NCI-H2029 (cell line): ENCODE data around the gene HDAC7.

Source experiments
- DNase-seq: peaks from one replicate; lab custom pipeline; 2025; lab: John Stamatoyannopoulos, UW

Gene HDAC7

DNA sequence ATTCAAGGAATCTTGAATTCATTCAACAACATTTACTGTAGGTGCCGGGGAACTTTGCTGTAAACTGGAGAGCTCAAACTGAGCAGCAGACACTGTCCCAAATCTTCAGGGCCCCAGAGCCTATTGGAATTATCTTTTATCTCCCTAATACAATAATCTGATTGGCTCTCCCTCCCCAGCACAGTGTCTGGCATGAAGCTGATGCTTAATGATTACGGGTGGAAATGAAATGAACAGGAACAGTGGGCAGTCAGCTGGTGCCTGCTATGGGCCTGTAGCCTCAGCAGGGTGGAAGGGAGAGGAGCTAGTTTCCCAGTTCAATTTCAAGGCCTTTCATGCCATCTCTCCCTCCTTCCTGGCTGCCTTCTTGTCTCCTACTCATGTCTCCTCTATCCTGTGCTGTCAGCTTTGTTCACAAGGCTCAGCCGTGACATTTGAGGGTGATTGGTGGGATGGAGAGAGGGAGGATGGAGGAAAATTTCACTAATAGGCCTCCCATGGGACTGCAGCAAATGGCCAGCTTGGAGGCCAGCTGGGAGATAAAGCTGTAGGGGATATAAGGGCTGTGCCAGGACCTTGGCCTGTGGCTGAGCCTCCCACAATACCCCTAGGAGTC, 56.7 kb downstream of the HDAC7 start:
- DNase-seq, result no peak

DNA sequence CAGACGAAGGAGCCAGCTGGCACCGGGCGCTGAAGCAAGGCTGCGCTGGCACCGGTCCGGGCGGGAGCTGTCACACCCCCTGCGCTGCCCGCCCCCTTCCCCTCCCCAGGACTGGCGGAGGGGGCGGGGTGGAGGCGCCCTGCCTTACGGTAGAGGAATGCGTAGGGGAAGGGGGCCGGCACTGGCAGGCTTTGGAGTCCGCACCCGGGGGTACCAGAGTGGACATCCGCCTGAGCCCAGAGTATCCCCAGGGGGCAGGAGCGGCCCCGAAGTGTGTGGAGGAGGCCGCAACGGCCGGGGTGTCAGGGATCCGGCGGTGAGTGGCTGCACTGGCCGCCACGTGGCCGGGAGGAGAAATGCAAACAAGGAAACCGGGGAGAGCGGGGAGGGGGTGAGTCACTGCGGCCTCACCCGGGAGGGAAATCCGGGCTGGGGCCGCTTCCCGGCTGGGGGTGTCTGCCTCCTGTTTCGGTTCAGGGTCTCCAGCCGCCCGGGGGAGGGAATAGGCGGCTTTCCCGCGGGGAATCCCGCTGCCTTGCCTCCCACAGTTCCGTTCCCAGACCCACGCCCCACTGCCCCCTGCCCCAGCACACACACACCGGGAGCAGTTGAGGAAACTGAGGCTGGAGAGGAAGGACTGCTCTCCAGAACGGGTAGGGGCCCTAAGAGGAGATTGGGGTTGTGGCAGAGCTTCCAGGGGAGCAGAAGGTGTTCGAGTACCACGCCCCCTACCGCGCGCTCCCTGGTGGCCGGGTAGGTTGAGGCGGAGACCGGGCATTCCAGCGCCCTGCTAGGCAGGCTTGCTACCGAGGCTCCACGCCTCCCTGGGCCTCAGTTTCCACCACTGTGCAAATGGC, 60.6 kb downstream of the HDAC7 start, which contains the start of gene RAPGEF3:
TSS of gene RAPGEF3 (minus strand) at position 47 of the 857 bp plus-strand sequence. CDS start 324 bp downstream, outside the sequence.
- DNase-seq, result peak; percentile 52

DNA sequence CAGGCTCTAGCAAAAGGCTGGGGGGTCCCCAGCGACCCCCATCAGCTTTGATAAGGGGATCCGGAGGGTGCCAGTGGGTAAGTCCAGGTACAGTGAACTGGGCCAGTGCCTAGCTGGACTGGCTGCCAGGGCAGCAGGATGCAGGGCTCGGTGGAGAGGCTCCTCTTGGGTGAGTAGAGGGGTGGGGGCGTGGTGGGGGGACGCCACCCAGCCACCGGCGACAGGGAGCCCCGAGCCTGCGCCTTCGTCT, 61.2 kb downstream of the HDAC7 start:
- no peak for DNase-seq

DNA sequence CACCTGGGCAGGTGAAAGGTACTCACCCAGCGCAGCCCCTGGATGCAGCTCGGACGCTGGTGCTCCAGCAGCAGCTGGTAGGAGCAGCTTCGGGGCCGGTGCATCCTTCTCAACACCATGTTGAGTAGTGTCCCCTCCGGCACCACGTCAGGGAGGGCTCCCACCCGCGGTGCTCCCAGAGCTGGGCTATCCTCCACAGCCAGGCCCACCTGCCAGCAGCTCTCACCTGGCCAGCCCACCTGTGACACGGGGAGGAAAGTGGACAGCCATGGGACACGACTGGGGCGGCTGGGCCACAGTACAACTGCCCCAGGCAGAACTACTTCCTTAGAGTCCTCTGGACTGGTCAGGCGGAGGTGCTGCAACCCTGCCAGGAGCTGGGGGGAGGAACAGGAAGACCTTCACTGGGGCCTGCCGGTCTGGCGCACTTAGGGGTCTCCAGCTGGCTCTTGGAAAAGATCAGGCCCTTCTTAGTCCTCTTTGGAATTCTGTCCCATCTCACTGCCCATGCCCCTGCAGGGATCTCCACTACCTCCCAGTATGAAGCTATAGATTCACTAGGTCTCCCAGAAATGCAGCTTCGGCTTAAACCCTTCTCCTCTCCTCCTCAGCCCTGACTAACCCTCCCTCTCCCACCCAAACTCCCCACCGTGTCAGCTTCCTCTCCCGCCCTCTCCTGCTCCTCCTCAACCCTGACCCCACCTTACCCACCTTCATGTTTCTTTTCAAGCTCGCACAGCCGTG, 61.7 kb downstream of the HDAC7 start:
- DNase-seq, result no peak

DNA sequence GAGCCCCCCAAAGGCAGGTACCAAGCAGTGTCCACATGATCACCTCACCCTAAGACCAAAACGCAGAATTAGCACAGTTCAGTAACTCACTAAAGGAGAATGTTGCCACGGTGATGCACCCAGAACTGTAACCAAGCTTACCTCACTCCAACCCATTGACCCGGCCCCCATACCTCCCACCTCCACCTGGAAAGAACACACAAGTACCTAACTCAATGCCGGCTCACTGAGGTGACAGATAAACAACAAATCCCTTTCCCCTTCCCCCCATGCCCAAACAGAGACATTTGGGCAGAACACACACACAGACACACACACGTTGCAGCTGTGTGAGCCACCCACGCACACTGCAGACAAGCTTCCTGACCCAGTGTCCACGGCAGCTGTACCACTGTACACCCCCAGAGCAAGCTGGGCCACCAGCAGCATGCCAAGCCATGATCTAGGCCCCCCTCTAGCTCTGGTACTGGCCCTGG, 62.3 kb downstream of the HDAC7 start:
- no peak for DNase-seq

DNA sequence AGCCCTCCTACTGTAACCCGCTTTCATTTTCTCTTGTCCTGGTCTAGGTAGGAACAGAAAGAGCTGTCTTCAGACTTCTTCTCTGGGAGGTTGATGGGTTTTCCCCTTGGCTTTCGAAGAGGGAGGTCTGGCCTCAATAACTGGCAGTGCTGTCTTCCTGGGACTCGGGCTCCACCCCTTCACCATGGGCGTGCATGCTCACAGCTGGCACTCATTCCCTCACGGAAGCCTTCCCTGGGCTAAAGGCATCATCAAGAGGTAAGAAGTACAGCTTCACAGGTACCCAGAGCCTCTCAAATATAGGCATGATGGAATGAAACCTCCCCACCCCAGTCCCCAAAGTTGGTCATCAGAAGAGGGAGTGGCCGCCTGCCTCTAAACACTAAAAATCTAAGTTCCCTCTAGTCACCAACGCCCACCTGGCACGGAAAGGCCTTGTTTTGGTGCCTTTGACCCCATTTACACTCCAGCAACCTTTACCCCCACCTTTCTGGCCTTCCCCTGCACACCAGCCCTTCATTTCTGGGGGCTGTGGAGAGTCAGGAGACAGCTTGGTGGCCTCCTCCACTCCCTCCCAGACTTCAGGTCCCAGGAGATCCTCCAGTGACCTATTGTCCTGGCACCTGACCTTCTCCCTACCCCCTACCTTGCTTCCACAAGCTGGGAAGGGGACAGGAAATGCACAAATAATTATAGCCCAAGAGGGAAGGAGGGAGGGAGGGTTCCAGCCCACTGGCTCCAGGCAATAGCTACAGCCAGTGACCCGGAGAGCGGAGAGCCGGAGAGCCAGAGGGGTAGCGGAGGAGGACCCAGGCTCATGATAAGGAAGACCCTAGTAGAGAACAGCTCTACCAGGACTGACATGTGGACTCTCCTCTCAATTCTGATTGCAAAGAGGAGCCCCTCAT, 63.8 kb downstream of the HDAC7 start:
- DNase-seq, result no peak

DNA sequence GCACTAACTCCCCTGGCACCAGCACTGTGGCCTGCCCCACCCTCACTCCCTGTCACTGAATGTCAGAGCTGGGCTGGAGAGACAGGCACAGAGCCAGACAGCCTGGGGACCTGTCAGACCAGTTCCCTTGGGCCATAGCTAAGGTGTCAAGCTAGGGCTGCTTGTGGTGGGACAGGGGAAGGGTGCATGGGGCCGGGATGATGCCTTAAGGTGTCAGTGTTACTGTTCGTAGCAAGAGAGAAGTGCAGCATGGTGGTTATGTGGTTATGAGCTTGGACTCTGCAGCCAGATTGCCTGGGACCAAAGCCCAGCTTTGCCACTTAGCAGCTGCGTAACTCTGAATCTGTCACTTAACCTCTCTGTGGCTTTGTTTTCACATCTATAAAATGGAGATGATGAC, 64.8 kb downstream of the HDAC7 start:
- DNase-seq, result peak; percentile 84

DNA sequence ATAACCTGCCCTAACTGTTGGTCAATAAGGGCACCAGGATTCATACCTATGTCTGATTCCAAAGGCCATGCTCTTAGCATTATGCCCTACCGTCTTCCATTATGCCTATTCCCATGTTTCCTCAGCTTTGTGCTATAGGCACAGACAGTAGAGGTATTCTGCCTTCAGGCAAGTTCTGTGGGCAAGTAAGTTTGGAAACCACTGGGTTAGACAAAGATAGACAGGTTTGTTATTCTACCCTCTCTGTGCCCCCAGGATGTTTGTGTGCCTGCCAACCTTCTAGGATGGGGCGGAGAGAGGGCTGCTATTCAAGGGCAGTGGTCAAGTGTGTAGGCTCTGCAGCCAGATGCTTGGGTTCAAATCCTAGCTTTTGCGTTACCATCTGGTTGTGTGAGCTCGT, 65.6 kb downstream of the HDAC7 start:
- DNase-seq, result no peak

DNA sequence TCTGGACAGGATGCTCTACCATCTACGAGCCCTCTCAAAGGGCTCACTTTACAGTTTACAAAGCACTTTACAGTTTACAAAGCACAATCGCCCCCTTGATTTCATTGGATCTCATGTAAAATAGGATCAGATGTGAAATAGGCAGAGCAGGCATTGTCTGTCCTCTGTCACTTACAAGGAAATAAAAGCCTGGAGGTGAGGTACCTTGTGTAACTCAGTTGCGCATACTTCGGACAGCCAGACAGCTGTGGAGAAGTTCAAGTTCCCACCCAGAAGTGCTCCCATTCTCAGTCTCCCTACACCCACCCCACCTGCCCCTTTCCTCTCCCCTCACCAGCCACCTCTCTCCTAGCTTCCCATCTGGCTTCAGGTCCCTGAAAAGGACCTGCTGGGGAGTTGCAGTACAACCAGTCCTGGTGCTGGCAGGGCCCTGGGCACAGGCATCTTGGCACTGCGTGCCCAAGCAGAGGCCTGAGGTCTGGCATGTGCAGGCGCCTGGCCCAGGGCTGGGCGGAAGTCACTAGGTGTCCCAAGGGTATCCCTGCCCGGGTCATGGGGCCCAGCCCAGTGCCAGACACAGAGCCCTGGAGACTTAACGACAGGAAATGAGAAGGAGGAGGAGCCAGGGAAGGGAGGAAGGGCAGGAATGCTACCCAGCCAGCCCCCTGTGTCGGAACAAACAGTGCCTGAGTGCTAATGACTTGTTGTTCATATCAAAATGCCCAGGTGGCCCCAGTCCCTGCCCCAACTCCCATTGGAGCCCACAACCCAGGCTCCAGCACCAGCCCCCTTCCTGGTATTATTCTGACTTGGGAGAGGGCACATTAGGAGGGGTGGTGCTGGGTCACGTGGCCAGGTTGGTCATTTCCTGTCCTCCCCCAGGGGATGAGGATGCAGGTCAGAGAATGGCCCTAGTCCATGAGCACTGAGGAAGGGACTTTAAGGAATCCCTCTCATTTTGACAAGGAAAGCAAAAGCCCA, 66.4 kb downstream of the HDAC7 start:
- DNase-seq, result peak; percentile 46

DNA sequence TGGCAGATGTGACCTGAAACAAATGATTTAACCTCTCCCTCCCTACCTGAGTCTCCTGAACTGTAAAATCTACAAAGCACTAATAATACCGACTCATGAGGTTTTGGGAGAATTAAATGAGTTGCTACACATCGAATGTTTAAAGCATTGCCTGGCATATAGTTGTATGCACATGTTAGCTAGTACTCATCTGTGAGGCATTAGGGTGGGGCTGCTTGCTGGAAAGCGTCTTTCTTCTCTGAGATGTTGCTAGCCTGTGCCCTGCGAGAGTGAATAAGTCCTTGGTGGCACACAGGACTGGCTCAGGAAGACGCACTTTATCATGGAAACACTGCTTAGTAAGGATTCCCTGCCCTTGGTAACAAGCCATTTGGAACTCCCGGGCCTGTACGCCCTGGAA, 67.2 kb downstream of the HDAC7 start:
- DNase-seq, result no peak

DNA sequence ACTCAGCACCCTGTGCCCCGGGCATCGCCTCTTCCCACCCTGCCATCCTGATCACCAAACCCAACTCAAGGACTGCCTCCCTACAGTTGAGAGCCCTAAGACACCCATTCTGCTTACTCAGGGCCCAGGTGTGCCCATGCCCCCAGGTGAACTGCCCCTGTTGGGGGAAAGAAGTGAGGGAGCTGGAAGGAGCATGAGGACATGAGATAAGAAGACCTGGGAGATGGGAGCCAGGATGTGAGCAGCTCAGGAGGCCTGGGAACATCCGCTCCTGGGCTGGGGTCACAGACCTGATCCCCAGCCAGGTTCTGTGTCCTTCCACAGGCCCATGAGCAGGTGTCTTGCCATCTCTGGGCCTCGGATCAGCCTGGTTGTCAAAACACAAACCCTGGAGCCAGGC, 67.6 kb downstream of the HDAC7 start:
- no peak for DNase-seq

DNA sequence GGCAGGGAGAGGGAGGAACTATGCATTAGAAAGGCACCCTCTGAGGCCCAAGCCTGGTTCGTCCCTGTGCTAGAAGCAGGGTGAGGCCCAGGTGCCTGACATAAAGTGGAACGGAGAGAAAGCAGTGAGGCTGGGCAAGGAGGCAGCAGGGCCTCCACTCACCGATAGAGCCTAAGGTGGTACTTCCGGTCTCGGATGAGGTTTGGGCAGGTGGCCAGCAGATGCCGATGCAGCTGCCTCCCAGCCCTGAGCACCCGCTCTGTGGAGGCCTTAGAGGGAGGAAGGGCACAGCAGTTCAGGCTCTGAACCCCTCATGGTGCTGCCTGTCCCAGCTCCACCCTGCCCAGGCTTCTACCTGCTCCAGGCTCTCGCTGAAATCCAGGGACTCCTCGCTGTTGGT, 68.1 kb downstream of the HDAC7 start:
- DNase-seq, result no peak

DNA sequence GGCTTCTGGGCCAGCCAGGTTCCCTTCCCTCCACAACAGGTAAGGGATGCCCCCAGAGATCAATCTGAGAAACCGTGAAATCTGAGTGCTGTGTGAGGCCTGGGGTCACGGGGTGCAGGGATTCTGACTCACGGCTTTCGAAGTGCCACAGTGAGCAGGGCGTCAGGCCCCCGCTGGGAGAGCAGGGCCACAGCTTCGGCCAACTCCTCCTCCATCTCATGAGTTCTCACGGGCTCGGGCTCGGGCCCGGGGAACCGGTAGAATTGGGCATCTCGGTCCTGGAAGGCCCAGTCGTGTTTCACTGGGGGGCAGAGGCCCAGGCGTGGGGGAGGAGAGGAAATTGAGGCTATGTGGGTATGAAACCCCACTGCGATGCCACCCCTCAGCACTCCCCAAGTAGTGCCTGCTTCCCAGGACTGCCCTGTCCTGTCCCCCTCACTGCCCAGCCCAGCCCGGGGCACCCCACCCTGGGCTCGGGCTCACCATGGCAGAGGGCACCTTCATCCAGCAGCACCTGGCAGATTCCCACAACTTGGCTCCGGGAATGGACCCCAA, 68.7 kb downstream of the HDAC7 start:
- DNase-seq, result no peak

DNA sequence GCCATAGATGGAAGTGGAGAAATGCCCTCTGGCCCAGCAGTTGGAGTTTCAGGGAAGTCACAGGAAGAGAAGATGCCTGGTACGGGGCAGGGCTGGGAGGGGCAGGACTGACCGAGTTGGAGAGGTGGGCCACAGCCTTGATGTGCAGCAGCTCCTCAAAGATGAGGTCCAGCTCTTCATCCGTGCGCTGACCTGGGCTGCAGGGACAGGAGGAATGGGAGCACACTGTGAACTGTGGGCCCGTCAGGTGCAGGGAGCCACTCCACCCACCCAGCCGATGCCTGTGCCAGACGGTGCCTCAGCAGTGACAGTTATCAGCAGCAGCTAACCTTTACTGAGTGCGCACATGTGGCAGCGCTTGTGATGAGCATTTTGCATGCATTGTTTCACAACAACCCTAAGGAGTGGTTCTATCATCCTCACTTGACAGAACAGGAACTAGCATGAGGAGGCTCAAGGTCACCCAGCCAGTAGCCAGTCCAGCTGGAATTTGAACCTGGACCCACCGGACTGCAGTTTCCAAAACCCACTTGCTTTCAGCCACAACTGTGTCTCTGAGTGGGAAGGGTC, 69.4 kb downstream of the HDAC7 start:
- no peak for DNase-seq

DNA sequence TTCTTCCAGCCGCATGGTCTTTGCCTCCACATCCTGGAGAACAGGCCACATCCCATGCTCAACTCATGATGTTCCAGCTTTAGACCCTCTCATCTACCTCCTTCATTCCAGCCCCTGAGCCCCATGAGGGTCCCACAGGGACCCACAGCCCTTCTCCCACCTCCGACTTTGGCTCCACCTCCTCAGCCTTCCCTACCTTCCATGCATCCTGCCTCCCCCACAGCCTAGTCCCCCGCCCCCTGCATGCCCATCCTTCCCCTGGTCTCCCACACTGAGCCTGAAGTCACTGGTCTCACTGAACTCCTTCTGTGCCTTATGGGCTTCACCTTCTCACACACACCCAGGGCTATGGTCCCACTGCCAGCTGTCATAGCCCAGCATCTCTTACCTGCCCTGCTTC, 70.8 kb downstream of the HDAC7 start:
- DNase-seq, result no peak

DNA sequence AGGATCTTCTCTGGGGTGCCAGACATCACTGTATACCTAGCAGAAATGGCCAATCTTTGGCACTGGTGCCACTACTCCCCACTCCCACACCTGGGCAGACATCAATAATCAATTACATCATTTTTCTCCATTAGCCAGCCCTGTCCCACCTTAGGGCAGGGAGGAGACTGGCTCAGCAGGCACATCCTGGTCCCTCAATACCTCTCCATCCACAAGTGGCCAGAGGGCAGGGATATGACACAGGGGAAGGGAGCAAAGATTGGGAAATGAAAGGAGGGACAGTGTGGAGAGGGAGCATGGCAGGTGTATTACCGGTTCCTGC, 71.2 kb downstream of the HDAC7 start:
- DNase-seq, result no peak

DNA sequence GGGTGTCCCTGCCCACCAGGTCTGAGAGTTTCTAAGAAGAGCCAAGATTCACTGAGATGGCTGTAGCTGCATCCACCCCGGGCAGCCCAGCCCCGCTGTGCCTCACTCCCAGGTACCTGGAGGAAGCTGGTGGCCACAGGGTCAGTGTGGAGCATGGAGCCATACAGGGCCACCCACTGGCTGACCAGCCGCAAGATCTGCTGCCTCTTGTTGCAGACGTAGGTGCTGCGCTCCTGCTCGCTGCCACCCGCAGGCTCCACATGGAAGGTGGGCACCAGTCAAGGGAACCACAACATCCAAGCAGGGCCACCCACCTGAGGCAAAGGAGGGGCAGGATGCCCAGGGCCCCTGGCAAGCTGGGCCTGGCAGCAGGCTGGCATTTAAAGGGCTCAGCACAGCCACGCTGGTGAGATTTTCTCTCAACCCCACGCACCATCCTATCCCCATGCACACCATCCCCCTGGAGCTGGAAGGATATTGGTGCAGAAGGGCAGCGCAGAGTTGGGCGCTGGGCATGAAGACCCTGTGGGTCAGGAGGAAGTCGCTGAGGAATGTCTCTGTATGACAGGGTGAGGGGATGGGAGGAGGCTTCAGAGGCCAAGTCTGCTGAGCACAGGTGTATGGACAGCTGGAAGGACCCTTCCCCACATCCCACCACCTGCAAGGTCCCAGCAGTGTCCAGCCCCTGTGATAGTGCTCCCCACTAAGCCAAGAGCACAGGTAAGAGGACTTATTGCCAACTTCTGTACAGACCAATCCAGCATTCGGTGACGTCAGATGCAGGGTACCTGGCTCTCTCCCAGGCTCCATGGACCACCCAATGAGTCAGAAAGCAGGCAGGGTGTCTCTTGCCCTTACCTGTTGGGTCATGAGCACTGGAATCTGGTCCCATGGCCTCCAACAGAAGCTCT, 71.9 kb downstream of the HDAC7 start:
- DNase-seq, result no peak

DNA sequence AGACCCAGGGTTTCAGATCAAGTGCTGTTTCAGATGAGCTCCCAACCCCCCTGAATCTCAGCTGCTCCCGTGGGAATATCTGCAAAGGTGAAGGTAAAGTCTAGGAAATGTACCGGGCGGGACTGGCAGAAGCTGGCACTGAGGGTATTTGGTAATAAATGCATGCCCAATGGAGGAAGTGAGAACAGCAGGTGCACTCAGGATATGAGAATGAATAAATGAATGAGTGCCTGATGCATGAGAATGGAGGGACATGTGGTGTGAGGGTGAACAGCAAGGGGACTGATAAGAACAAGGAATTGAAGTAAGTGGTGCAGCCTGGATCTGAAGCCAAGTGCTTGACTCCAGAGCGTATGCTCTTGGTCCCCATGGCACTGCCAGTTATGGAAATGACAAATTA, 72.6 kb downstream of the HDAC7 start:
- no peak for DNase-seq

DNA sequence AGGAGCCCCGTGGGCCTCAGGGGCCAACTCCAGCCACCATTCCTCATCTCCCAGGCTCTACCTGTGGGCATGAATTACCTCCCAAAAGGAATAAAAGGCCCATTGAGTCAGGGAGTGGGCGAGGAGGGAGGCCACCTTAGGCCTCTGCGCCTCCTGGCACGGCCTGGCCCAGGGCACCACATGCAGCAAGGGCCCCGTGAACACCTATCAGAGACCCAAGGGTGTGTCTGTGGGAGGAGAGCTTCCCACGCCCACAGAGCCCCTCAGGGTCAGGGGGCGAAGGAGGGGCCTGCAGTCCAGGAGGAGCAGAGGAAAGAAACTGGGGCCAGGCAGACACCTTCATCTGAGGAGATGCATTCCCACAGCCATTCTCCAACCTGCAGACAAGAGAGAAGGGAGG, 73.2 kb downstream of the HDAC7 start:
- no peak for DNase-seq
